IPS-18a (cell line): ENCODE data around the gene THAP7.

Source experiments
- H3K27ac ChIP-seq: one replicate; pipeline ENCODE4 v1.5.1; 2013; ENCODE audit warnings: low read length
- H3K27me3 ChIP-seq: one replicate; pipeline ENCODE4 v1.6.1; 2013; ENCODE audit warnings: mild to moderate bottlenecking, low read length; ENCODE audit not compliant: control insufficient read depth, insufficient read depth
- H3K36me3 ChIP-seq: one replicate; pipeline ENCODE4 v1.6.1; 2013; ENCODE audit warnings: low read depth, low read length; ENCODE audit not compliant: control insufficient read depth
- H3K4me1 ChIP-seq: one replicate; pipeline ENCODE4 v1.6.1; 2013; ENCODE audit warnings: low read depth, low read length; ENCODE audit not compliant: control insufficient read depth
- H3K4me3 ChIP-seq: one replicate; pipeline ENCODE4 v1.5.1; 2013; ENCODE audit warnings: low read length
- H3K9ac ChIP-seq: one replicate; pipeline ENCODE4 v1.6.1; 2013; ENCODE audit warnings: mild to moderate bottlenecking, low read length, moderate library complexity
- H3K9me3 ChIP-seq: one replicate; pipeline ENCODE4 v1.6.1; 2013; ENCODE audit warnings: low read depth, low read length; ENCODE audit not compliant: control insufficient read depth

Gene THAP7

DNA sequence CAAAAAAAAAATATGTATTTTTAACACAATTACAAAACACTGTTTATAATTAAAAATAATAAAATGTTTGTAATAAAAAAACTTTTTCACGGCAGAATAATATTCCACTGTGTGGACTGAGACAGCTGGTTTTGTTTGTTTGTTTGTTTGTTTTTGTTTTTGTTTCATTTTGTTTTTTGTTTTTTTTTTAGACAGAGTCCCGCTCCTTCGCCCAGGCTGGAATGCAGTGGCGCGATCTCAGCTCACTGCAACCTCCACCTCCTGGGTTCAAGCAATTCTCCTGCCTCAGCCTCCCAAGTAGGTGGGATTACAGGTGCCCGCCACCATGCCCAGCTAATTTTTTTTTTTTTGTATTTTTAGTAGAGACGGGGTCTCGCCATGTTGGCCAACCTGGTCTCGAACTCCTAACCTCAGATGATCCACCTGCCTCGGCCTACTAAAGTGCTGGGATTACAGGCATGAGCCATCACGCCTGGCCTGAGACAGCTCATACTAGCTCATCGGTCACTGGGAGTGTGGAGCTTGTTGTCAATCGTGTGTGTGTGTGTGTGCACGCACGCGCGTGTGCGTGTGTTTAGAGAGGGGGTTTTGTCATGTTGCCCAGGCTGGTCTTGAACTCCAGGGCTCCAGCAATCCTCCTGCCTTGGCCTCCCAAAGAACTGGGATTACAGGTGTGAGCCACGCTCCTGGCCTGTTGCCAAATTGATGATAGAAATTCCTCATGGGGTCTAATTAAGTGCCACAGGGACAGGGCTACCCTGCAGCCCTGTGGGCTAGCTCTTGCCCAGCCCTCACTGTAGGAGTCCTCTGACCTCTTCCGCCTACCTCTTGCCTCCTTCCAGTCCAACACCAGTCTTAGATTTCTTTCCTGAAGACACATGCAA is 42.1 kb downstream of the THAP7 start:
- no peaks in the 10 kb centered on the region for H3K9me3 ChIP-seq
- no peak overlapping the region for H3K9ac ChIP-seq
- no peak overlapping the region for H3K4me3 ChIP-seq
- H3K27me3 ChIP-seq: peaks cover 55% of the 10 kb centered on the region
- H3K4me1 ChIP-seq: peaks cover 9% of the 10 kb centered on the region
- no peak overlapping the region for H3K27ac ChIP-seq
- H3K36me3 ChIP-seq: no peaks in the 10 kb centered on the region

DNA sequence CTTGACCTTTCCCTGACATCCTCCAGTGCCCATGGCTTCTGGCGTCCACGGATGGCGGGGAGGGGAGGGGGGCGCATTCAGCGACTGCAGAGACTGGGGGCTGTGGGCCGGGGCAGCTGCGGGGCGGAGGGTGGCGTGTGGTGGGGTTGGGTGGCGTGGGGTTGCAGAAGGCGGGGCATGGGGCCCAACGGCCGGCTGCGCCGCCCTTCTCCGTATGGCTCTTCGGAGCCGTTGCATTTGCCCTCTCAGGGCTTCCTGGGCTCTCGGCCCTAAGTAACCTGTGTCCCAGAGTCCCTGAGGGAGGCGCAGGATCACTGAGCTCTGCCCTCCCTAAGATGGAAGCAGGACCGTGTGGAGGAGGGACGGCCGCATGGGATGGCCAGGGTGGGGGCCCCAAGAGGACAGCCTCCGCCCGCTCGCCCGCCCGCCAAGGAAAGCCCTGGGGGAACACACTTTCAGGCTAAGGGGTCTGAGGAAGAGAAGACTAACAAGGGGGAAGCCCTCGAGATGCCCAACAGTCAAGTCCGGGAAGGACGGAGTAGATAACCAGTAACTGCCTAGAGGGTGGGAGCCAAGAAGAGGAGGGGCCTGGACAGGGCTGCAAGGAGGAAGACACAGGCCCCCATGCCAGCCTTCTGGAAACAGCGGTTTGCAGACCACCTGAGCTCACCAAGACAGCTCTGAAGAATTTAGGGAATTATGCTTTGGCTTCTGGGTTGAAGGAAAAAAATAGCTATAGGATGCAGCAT is 44.1 kb downstream of the THAP7 start:
- peaks cover 8% of the 10 kb centered on the region for H3K36me3 ChIP-seq
- H3K27me3 ChIP-seq: peaks cover 35% of the 10 kb centered on the region
- H3K9me3 ChIP-seq: no peaks in the 10 kb centered on the region
- H3K27ac ChIP-seq: no peak overlapping the region
- peak overlapping the region; percentile 50 for H3K4me3 ChIP-seq
- H3K9ac ChIP-seq: no peak overlapping the region
- peaks cover 4% of the 10 kb centered on the region for H3K4me1 ChIP-seq

DNA sequence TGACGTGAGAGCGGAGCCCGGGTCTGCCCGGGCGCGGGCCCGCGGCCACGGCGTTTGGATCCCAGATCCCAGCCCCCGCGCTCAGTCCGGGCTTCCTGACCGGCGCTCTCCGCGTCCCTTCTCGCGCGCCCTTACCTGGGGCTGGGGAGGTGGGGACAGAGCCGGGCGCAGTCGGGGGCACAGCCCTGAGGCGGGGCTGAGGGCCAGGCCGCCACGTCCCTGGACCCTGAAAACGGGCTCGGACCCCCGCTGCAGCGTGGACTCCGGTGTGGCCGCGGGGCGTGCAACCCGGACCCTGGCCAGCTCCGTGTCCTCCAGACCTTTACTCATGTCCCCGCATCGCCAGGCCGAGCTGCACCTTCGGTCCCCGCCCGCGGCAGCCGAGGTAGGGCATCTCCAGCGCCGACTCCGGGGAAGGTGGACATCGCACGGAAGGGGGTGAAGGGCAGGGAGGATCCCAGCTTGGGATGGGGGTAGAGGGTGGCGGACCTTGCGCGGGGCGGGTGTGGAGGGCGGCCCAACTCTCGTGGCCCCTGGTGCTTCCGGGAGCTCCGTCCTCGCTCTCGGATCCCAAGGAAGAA is 44.7 kb downstream of the THAP7 start:
- peaks cover 4% of the 10 kb centered on the region for H3K4me1 ChIP-seq
- H3K9ac ChIP-seq: no peak overlapping the region
- peaks cover 29% of the 10 kb centered on the region for H3K27me3 ChIP-seq
- H3K36me3 ChIP-seq: peaks cover 14% of the 10 kb centered on the region
- peak overlapping the region; percentile 50 for H3K4me3 ChIP-seq
- no peaks in the 10 kb centered on the region for H3K9me3 ChIP-seq
- H3K27ac ChIP-seq: no peak overlapping the region

DNA sequence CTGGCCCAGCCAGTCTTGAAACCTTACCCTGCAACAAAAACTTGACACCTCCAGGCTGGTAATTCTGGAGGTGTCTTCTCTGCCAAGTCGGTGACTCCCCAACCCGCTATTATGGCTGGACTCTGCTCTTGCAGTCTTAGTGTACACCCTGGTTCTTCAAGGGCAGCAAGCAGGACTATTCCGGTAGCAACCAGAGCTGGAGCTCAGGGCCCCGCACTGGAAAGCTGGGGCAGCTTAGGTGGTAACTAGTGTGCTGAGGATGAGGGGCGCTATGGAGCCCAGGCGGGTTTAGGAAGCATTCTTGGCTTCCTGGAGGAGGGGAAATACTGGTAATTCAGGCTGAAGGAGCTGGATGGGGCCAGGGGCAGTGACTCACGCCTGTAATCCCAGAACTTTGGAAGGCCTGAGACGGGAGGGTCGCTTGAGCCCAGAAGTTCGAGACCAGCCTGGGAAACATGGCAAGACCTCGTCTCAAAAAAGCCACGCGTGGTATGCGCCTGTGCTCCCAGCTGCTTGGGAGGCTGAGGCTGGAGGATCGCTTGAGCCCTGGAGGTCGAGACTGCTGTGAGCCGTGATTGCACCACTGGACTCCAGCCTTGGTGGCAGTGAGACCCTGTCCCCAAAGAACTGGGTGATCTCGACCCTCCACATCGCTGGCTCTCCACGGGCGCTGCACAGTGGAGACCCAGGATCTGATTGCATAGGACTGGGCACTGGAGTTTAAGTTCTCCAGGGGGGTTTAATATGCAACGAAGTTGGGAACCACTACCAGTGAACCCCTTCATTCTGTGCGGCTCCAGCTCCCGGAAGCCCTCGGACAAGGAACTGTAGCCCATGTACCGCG is 45.4 kb downstream of the THAP7 start:
- Histone ChIP-seq H3K9me3 (no peaks in the 10 kb centered on the region), H3K27me3 (peaks cover 28% of the 10 kb centered on the region), H3K4me3 (peak overlapping the region; percentile 50), H3K9ac (no peak overlapping the region), H3K27ac (no peak overlapping the region), H3K36me3 (peaks cover 20% of the 10 kb centered on the region), H3K4me1 (peaks cover 4% of the 10 kb centered on the region)

DNA sequence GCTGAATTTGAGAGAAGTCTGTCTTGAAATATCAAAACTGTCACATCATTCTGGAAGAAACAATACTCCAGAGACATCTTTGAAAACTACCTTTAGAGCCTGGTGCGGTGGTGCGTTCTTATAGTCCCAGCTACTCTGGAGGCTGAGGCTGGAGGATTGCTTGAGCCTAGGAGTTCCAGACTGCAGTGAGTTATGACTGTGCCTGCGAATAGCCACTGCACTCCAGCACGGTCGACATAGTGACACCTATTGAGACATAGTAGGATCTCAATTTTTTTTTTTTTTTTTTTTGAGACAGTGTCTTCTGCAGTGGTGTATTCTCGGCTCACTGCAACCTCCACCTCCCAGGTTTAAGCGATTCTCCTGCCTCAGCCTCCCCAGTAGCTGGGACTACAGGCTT is 46.4 kb downstream of the THAP7 start:
- H3K36me3 ChIP-seq: peaks cover 29% of the 10 kb centered on the region
- H3K4me3 ChIP-seq: no peak overlapping the region
- H3K9ac ChIP-seq: no peak overlapping the region
- peaks cover 4% of the 10 kb centered on the region for H3K4me1 ChIP-seq
- H3K27me3 ChIP-seq: peaks cover 28% of the 10 kb centered on the region
- H3K9me3 ChIP-seq: no peaks in the 10 kb centered on the region
- no peak overlapping the region for H3K27ac ChIP-seq

DNA sequence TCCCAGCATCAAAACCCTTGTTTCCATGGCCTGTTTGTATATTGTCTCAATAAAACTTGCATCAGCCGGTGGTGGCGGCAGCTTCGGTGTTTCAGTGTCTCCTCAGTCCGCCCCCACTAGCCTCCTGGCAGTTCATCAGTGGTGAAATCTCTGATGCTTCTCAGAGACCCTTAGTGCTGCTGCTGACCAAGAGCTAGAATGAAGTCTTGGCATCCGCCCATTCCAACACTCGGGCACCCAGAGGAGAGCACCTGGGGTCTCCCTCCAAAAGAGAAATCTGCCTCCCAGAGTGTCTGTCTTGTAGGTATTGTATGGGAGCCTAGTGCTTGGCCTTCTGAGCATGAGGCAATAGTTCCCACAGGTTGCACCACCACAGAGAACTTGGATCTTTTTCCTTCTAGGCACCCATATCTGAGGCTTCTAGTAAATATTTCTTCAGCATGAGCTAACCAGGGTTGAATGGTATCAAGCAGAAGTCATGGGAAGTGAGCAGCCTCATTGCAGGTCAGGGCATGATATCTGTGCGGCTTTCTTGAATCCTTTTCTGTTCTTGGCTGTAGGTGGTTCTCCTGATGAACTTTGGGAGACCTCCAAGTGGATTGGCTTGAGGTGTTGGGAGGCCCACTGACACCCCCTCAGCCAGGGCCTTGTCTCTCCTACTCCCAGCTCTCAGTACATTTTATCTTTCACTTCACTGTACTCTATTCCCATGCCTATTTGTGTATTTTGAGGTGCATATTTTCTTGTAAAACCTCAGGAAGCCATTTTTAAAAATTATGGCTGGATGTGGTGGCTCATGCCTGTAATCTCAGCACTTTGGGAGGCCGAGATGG is 48.0 kb downstream of the THAP7 start:
- H3K9ac ChIP-seq: no peak overlapping the region
- H3K4me3 ChIP-seq: no peak overlapping the region
- no peak overlapping the region for H3K27ac ChIP-seq
- peaks cover 27% of the 10 kb centered on the region for H3K27me3 ChIP-seq
- peaks cover 4% of the 10 kb centered on the region for H3K4me1 ChIP-seq
- H3K9me3 ChIP-seq: no peaks in the 10 kb centered on the region
- peaks cover 42% of the 10 kb centered on the region for H3K36me3 ChIP-seq

DNA sequence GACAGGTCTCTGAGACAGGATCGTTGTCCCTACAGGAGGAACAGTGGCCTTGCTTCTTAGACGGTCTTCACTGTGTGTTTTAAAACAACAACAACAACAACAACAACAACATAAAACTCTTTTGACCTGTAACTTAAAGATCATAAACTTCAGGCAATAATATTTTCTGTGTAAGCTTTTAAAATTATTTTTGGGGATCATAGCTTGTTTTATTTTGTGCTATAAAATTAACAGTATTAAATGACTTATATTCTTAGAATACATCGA is 48.6 kb downstream of the THAP7 start:
- Histone ChIP-seq H3K4me3 (no peak overlapping the region), H3K4me1 (peaks cover 3% of the 10 kb centered on the region), H3K36me3 (peaks cover 42% of the 10 kb centered on the region), H3K27me3 (peaks cover 21% of the 10 kb centered on the region), H3K9ac (no peak overlapping the region), H3K27ac (no peak overlapping the region), H3K9me3 (no peaks in the 10 kb centered on the region)

DNA sequence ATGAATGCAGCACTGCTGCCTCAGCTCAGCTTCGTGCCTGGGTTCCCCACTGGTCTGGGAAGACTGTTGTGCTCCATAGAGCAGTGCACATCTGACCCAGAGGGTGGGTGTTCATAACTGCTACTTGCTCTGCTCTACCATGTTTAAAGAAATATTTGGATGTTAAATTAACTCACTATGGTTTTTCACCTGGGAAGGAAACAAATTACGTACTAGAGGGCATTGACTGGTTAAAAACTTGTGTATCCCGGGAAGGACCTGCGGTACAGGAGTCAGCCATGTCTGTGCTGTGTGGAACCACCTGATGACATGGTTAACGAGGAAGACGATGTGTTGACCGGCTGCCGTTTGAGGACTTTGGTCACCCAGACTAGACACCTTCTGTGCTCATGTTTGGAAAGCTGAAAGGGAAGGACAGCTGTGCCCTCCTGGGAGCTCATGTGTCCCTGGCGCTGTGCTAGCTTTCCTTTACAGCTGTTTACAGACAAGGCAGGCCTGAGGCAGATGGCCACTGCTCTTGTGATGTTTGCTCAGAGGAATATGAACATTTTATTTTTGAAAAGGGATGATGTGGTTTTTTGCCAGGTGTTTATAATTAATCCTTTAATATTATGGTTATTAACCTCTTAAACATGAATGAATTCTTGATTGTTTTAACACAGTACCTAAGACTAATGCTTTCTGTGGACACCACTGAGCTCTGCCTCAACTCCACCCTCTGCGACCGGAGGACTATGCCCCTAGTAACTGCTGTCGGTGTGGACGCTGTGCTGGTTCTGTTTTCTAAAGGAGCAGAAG is 49.2 kb downstream of the THAP7 start:
- Histone ChIP-seq H3K27ac (no peak overlapping the region), H3K4me1 (no peaks in the 10 kb centered on the region), H3K9me3 (no peaks in the 10 kb centered on the region), H3K27me3 (peaks cover 15% of the 10 kb centered on the region), H3K9ac (no peak overlapping the region), H3K36me3 (peaks cover 42% of the 10 kb centered on the region), H3K4me3 (no peak overlapping the region)

DNA sequence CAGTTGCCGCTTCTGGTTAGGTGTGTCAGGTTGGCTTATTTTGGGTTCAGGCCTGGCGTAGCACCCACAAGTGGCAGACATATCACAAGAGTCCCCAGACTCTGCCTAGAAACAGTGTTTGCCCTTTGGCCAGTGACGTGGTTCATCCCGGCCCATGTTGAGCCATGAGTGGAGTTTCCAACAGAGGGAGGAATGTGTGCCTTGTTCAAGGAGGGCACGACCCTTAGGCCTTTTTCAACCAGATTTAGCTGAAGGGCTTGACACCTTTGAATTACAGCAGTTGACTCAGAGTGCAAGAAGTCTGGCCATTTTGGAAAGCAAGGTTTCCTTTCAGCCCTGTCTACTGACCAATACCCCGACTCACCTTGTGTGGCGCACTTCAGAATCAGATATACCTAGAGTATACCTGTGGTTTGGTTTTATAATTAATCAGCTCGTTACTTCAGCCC is 50.0 kb downstream of the THAP7 start:
- Histone ChIP-seq H3K36me3 (peaks cover 42% of the 10 kb centered on the region), H3K4me3 (no peak overlapping the region), H3K9me3 (no peaks in the 10 kb centered on the region), H3K27me3 (peaks cover 8% of the 10 kb centered on the region), H3K4me1 (no peaks in the 10 kb centered on the region), H3K27ac (no peak overlapping the region), H3K9ac (no peak overlapping the region)
